Tibial nerve (tissue), 4 donors: ENCODE measurements around the gene SYNJ2.

Experiments
- EP300 ChIP-seq, 2 donors: sonication (generic); formaldehyde crosslinking; IDR thresholded peaks; one replicate each; pipeline ENCODE4 v1.6.1; 2017; ENCODE audit warnings: antibody characterized with exemption in 2 of 2, mild to moderate bottlenecking in 1 of 2
- TF ChIP-seq, protein P1 (sequence below), 5 experiments: fragments of 200-600 bp in 3 of 5; fragments of 450-650 bp in 2 of 5; sonication (generic) in 3 of 5; IDR thresholded peaks; one replicate each; pipeline ENCODE4 v1.5.1; 2016 to 2019; ENCODE audit warnings: antibody characterized with exemption in 5 of 5, mild to moderate bottlenecking in 3 of 5, moderate library complexity in 2 of 5

DNA sequence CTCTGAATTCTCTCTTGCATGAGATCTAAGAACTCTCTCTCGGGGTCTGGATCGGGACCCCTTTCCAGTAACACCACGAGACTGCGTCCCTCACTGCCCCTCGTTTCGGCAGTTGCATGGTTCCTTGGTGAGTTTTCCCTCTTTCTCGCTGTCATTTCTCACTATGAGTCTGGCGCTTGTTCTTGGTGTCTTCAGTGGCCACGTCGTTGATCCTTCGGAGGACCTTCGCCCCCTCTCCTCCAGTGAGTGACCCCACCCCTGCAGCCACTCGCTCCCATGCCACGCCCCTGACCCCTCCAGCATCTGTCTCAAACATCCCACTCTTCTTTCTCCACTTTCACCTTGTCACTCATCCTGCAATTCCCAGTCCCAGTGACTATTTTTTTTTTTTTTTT lies 23.0 kb downstream of the SYNJ2 start:
- TF ChIP-seq, protein P1, sequence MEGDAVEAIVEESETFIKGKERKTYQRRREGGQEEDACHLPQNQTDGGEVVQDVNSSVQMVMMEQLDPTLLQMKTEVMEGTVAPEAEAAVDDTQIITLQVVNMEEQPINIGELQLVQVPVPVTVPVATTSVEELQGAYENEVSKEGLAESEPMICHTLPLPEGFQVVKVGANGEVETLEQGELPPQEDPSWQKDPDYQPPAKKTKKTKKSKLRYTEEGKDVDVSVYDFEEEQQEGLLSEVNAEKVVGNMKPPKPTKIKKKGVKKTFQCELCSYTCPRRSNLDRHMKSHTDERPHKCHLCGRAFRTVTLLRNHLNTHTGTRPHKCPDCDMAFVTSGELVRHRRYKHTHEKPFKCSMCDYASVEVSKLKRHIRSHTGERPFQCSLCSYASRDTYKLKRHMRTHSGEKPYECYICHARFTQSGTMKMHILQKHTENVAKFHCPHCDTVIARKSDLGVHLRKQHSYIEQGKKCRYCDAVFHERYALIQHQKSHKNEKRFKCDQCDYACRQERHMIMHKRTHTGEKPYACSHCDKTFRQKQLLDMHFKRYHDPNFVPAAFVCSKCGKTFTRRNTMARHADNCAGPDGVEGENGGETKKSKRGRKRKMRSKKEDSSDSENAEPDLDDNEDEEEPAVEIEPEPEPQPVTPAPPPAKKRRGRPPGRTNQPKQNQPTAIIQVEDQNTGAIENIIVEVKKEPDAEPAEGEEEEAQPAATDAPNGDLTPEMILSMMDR (IDR thresholded peaks at IDR 0.05), result no peak
- TF ChIP-seq EP300 (IDR thresholded peaks at IDR 0.05), result no peak
